Hepatocyte (in vitro differentiated cells): ENCODE measurements around the gene RAI1. TPM values are rescaled to one million over a fixed set of nuclear protein-coding genes. Genes with fewer than 3 reads are reported as not detected.

Experiments used
- DNase-seq: peaks from one replicate; pipeline ENCODE4 v3.0.0-alpha.2; 2016; ENCODE audit warnings: low spot score
- H2AFZ ChIP-seq: fragments of 200-600 bp; sonication (generic); 2 replicates; pipeline ENCODE4 v1.6.0; 2016; ENCODE audit warnings: antibody characterized with exemption, mild to moderate bottlenecking
- H3K27ac ChIP-seq: fragments of 200-600 bp; sonication (generic); 2 replicates; pipeline ENCODE4 v1.5.1; 2016; ENCODE audit warnings: mild to moderate bottlenecking
- H3K27me3 ChIP-seq: fragments of 200-600 bp; sonication (generic); 2 replicates; pipeline ENCODE4 v1.6.1; 2016
- H3K36me3 ChIP-seq: fragments of 200-600 bp; sonication (generic); replicated peaks from 2 replicates; pipeline ENCODE4 v1.5.1; 2016; ENCODE audit warnings: low read depth; ENCODE audit not compliant: insufficient read depth
- H3K4me1 ChIP-seq: fragments of 200-600 bp; sonication (generic); 2 replicates; pipeline ENCODE4 v1.5.1; 2016; ENCODE audit warnings: mild to moderate bottlenecking, moderate library complexity; ENCODE audit not compliant: insufficient read depth
- H3K4me2 ChIP-seq: fragments of 200-600 bp; sonication (generic); 2 replicates; pipeline ENCODE4 v1.6.0; 2016
- H3K4me3 ChIP-seq: fragments of 200-600 bp; sonication (generic); 2 replicates; pipeline ENCODE4 v1.5.1; 2016; ENCODE audit warnings: mild to moderate bottlenecking
- H3K79me2 ChIP-seq: fragments of 200-600 bp; sonication (generic); 2 replicates; pipeline ENCODE4 v1.6.0; 2017; ENCODE audit warnings: mild to moderate bottlenecking
- H3K9me2 ChIP-seq: fragments of 200-600 bp; sonication (generic); replicated peaks from 2 replicates; pipeline ENCODE4 v1.6.0; 2017; ENCODE audit warnings: mild to moderate bottlenecking; ENCODE audit not compliant: insufficient read depth
- H3K9me3 ChIP-seq: fragments of 200-600 bp; sonication (generic); 2 replicates; pipeline ENCODE4 v1.5.1; 2016; ENCODE audit warnings: low read depth, mild to moderate bottlenecking
- H4K20me1 ChIP-seq: fragments of 200-600 bp; sonication (generic); 2 replicates; pipeline ENCODE4 v1.6.0; 2016; ENCODE audit warnings: mild to moderate bottlenecking; ENCODE audit not compliant: insufficient read depth, poor library complexity, severe bottlenecking
- EZH2 ChIP-seq: fragments of 200-600 bp; sonication (generic); IDR thresholded peaks from 2 replicates; pipeline ENCODE4 v1.6.1; 2016; ENCODE audit warnings: antibody characterized with exemption, mild to moderate bottlenecking, borderline replicate concordance
- EZH2phosphoT487 ChIP-seq: fragments of 200-600 bp; sonication (generic); IDR thresholded peaks from one replicate; pipeline ENCODE4 v1.6.1; 2018; ENCODE audit warnings: antibody characterized with exemption, mild to moderate bottlenecking, low read depth, moderate library complexity; ENCODE audit not compliant: unreplicated experiment, severe bottlenecking
- WGBS: methylation state at CpG from one replicate; pipeline ENCODE4 v1.1.6; 2016; ENCODE audit warnings: low lambda C conversion rate; ENCODE audit errors: missing lambda C conversion rate; 5-methylcytosine and 5-hydroxymethylcytosine counted together
- polyA plus RNA-seq: library from polyadenylated mRNA; unstranded; fragments of >200 nt; fragmentation: Nextera tagmentation; extraction: Ambion mirVana; gene quantifications from 2 replicates; pipeline ENCODE4 v1.2.1, GENCODE V29; 2016
- total RNA-seq: library from RNA; depleted of rRNA; stranded (reverse); fragments of >200 nt; gene quantifications from 2 replicates; pipeline ENCODE4 v1.2.3, GENCODE V29; 2014
- TF ChIP-seq, protein P1 (sequence below): fragments of 200-600 bp; sonication (generic); IDR thresholded peaks from 2 replicates; pipeline ENCODE4 v1.5.1; 2016; ENCODE audit warnings: antibody characterized with exemption, mild to moderate bottlenecking; ENCODE audit not compliant: poor library complexity

The RAI1 gene
- total and polyA plus RNA-seq, 2 experiments from 2014 or later = 20.2 to 23.8 TPM

DNA sequence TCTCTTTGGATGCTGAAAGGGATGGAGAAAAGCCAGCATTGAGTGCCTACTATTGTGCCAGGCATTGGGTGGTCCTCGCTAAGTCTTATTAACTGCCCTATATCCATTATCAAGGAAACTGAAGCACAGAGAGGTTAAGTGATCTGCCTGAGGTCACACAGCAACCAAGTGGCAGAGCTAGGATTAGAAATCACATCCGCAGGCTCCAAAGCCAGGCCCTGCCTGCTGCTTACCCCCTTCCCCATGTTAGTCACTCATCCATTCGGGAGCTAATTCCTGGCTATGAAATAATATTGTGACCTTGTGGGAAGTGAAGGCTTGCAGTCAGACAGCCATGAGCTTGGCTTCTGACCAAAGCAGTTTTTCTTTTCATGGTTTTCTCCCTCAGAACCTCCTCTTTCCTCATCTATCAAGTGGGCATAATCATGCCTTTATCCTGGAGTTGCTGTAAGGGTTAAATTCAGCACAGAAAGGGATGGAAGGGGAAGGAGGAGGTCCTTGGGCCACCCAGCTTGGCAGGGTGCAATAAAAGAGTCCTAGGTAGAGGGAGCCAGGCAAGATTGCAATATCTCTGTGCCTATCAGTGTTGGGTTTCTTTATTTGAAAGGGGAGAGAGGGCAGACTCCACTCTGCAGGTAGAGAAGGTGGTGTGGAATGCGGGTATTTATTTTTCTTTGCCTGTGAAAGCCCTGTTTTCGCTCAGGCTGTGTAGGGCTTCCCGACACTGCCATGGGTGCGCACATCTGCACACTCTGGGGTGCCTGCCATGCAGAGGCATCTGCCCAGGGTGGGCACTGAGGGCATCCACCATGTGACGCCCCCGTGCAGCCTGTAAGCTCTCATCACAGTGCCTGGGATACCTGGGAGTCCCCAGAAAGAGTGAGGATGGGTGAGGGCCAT lies 11.3 kb downstream of the RAI1 start:
- Histone ChIP-seq H3K27ac (peak overlapping the region; percentile 100), H3K4me1 (peaks cover 67% of the 10 kb centered on the region), H3K36me3 (no peaks in the 10 kb centered on the region), H3K4me2 (peak overlapping the region; percentile 96), H2AFZ (no peak overlapping the region), H3K4me3 (no peak overlapping the region), H4K20me1 (peaks cover 41% of the 10 kb centered on the region), H3K27me3 (no peaks in the 10 kb centered on the region), H3K9me3 (no peaks in the 10 kb centered on the region), H3K79me2 (peaks cover 96% of the 10 kb centered on the region), H3K9me2 (no peaks in the 10 kb centered on the region)
- 62% methylated on average over 9 of the region's 9 CpGs for WGBS
- DNase-seq = no peak
- TF ChIP-seq EZH2phosphoT487 (no peak), EZH2 (no peak)
- TF ChIP-seq, protein P1, sequence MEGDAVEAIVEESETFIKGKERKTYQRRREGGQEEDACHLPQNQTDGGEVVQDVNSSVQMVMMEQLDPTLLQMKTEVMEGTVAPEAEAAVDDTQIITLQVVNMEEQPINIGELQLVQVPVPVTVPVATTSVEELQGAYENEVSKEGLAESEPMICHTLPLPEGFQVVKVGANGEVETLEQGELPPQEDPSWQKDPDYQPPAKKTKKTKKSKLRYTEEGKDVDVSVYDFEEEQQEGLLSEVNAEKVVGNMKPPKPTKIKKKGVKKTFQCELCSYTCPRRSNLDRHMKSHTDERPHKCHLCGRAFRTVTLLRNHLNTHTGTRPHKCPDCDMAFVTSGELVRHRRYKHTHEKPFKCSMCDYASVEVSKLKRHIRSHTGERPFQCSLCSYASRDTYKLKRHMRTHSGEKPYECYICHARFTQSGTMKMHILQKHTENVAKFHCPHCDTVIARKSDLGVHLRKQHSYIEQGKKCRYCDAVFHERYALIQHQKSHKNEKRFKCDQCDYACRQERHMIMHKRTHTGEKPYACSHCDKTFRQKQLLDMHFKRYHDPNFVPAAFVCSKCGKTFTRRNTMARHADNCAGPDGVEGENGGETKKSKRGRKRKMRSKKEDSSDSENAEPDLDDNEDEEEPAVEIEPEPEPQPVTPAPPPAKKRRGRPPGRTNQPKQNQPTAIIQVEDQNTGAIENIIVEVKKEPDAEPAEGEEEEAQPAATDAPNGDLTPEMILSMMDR = no peak

DNA sequence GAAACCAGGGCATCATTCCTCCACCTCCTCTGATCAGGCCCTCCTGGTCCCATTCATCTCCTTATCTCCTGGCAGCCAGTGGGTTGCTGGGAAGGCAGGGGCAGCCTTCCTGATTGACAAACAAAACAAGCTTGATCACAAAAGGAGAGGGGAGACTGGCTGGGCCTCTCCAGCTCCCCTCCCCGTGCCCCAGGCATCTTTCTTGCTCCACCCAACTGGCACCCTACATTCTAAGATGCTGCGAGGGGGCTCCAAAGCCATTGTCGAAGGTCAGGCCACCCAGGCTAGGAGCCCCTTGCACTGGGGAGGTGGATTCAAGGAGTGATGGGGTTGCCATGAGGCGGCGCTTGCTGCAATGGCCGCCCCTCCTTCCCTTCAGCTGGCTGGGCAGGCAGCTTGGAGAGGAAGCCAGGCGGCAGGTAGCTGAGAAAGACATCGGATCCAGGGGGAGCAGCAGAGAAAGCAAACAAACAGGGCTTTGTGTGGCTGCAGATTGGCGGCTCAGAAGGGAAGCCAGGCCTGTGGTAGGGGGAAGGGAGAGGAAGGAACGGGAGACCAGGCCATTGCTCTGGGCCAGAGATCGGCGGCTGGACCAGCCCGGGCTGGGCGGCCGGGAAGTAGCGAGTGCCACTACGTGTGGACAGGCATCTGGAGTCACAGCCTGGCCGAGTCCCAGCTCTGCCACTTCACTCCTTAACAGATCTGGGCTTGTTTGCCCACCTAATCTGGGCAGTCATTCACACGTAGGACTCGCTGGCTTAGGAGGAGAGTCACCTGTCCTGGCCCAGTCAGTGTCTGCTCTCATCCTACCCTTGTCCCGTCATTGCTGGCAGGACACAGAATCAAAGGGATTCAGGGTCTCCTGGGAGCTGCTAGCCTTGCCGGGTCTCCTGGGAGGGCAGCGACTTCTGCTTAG lies 12.3 kb downstream of the RAI1 start:
- TF ChIP-seq EZH2phosphoT487 (no peak), EZH2 (no peak)
- TF ChIP-seq, protein P1 = no peak
- WGBS = 20% methylated on average over 20 of the region's 23 CpGs
- Histone ChIP-seq H3K79me2 (peaks cover 96% of the 10 kb centered on the region), H3K36me3 (no peaks in the 10 kb centered on the region), H3K4me2 (peak overlapping the region; percentile 96), H3K9me2 (no peaks in the 10 kb centered on the region), H2AFZ (no peak overlapping the region), H3K4me3 (peak overlapping the region; percentile 18), H3K27me3 (no peaks in the 10 kb centered on the region), H3K9me3 (no peaks in the 10 kb centered on the region), H4K20me1 (peaks cover 44% of the 10 kb centered on the region), H3K4me1 (peaks cover 74% of the 10 kb centered on the region), H3K27ac (peak overlapping the region; percentile 100)
- peak; percentile 79 for DNase-seq

DNA sequence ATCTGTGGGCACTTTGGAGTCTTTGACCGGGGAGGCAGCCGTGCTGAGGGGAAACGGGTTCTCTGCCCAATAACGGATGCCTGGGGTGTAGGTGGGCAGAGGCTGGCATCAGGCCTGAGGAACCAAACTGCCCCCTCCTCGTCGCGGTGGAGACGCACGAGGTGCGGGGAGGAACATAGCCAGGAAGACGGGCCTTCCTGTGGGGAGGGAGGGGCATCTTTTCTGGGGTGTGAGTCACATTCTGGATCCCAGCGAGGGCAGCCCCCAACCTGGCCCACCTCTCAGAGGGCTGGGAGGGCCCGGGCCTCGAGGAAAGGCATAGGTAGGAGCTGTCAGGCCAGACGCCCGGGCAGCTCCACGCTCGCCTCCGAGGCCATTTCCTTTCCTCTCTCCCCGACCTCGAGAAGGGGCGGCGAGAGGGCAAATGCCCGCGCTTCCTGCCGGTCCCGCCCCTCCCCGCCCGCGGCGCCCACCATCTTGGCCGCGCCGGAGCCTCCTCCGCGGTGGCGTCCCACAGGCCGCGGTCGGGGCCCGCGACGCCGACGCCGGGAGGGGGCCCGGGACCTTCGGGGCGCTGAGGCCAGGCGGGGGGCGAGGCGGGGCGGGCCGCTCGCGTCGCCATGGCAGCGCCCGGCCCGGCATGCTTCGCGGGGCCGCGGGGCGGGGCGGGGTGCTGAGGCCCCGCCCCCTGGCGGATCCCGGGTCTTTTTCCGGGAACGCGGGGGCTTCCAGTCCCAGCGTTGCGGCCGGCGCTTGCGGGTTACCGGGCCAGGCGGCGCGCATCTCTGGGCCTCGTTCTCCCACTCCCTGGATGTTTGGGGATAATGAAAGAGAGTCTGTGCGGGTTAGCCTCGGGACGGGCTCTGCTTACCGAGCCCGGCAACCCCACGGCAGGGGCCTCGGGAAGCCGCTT lies 13.2 kb downstream of the RAI1 start:
- no peaks in the 10 kb centered on the region for H3K9me2 ChIP-seq
- H3K27me3 ChIP-seq = no peaks in the 10 kb centered on the region
- TF ChIP-seq EZH2phosphoT487 (no peak), EZH2 (no peak)
- no peaks in the 10 kb centered on the region for H3K36me3 ChIP-seq
- peak; percentile 92 for DNase-seq
- peak overlapping the region; percentile 66 for H2AFZ ChIP-seq
- H3K4me3 ChIP-seq = peak overlapping the region; percentile 93
- 5% methylated on average over 39 of the region's 90 CpGs for WGBS
- H3K9me3 ChIP-seq = no peaks in the 10 kb centered on the region
- peaks cover 78% of the 10 kb centered on the region for H3K4me1 ChIP-seq
- peaks cover 45% of the 10 kb centered on the region for H4K20me1 ChIP-seq
- peaks cover 96% of the 10 kb centered on the region for H3K79me2 ChIP-seq
- H3K4me2 ChIP-seq = peak overlapping the region; percentile 96
- H3K27ac ChIP-seq = peak overlapping the region; percentile 100
